GM06990 (cell line): ENCODE results near the gene MYEOV.

ENCODE experiments used
- DNase-seq: peaks from one replicate; pipeline ENCODE4 v3.0.0-alpha.2; 2011; ENCODE audit not compliant: insufficient read length; ENCODE audit errors: extremely low read depth
- H3K27me3 ChIP-seq: replicated peaks from 2 replicates; pipeline ENCODE4 v1.6.0; 2011; ENCODE audit warnings: low read length; ENCODE audit not compliant: control insufficient read depth, insufficient read depth
- H3K36me3 ChIP-seq: 2 replicates; pipeline ENCODE4 v1.5.1; 2011; ENCODE audit warnings: low read length; ENCODE audit not compliant: control insufficient read depth, insufficient read depth
- H3K4me3 ChIP-seq: replicated peaks from 2 replicates; pipeline ENCODE4 v1.5.1; 2011; ENCODE audit warnings: low read depth, mild to moderate bottlenecking, control low read depth, low read length
- CTCF ChIP-seq: IDR thresholded peaks from 2 replicates; pipeline ENCODE4 v1.5.1; 2011; ENCODE audit warnings: low read length, control low read depth, mild to moderate bottlenecking, inconsistent platforms; ENCODE audit not compliant: insufficient read depth, poor library complexity, severe bottlenecking

The MYEOV gene

GRCh38 chr11:69318093-69318420 lies 24.1 kb downstream of the MYEOV start:
- no peak for TF ChIP-seq CTCF
- Histone ChIP-seq H3K4me3 (no peak overlapping the region), H3K36me3 (no peaks in the 10 kb centered on the region), H3K27me3 (no peaks in the 10 kb centered on the region)
- no peak for DNase-seq

- Histone ChIP-seq H3K27me3 (no peaks in the 10 kb centered on the region), H3K36me3 (no peaks in the 10 kb centered on the region), H3K4me3 (no peak overlapping the region)
- no peak for DNase-seq
- no peak for TF ChIP-seq CTCF
Measured at GRCh38 chr11:69319255-69320106, 25.5 kb downstream of the MYEOV start.

- DNase-seq = no peak
- TF ChIP-seq CTCF = no peak
- no peak overlapping the region for H3K4me3 ChIP-seq
- no peaks in the 10 kb centered on the region for H3K27me3 ChIP-seq
- H3K36me3 ChIP-seq = no peaks in the 10 kb centered on the region
Measured at GRCh38 chr11:69320326-69320725, 26.4 kb downstream of the MYEOV start.

GRCh38 chr11:69320756-69321741 lies 27.1 kb downstream of the MYEOV start:
- no peak for DNase-seq
- TF ChIP-seq CTCF = no peak
- H3K4me3 ChIP-seq = no peak overlapping the region
- H3K27me3 ChIP-seq = no peaks in the 10 kb centered on the region
- H3K36me3 ChIP-seq = no peaks in the 10 kb centered on the region

GRCh38 chr11:69321877-69322361 lies 28.0 kb downstream of the MYEOV start:
- DNase-seq = no peak
- Histone ChIP-seq H3K27me3 (no peaks in the 10 kb centered on the region), H3K4me3 (no peak overlapping the region), H3K36me3 (no peaks in the 10 kb centered on the region)
- no peak for TF ChIP-seq CTCF
